Upper lobe of left lung (tissue), 4 donors: ENCODE measurements around the gene PGS1.

Experiments
- CTCF ChIP-seq, 6 experiments: fragments of 450-650 bp in 4 of 6; fragments of 200-600 bp in 2 of 6; sonication (generic) in 2 of 6; IDR thresholded peaks; one replicate each; pipeline ENCODE4 v1.5.1; 2016 to 2019; ENCODE audit warnings: antibody characterized with exemption in 6 of 6
- EP300 ChIP-seq, 4 donors: sonication (generic); formaldehyde crosslinking; IDR thresholded peaks; one replicate each; pipeline ENCODE4 v1.5.1; 2017; ENCODE audit warnings: antibody characterized with exemption in 4 of 4, control low read depth in 2 of 4
- POLR2A ChIP-seq, 4 donors: fragments of 450-650 bp; IDR thresholded peaks; one replicate each; pipeline ENCODE4 v1.5.1; 2016 to 2017; ENCODE audit warnings: antibody characterized with exemption in 4 of 4, mild to moderate bottlenecking in 2 of 4

GRCh38 chr17:78430892-78431691, 52.6 kb downstream of the PGS1 start:
- TF ChIP-seq CTCF (IDR thresholded peaks at IDR 0.05) (no peak), POLR2A (IDR thresholded peaks at IDR 0.05) (no peak), EP300 (IDR thresholded peaks at IDR 0.05) (no peak)
